Renal cortical epithelial cell (primary cell): ENCODE data around the gene PID1. TPM values are rescaled to one million over a fixed set of nuclear protein-coding genes. Genes with fewer than 3 reads are reported as not detected.
"Not testable (repeated sequence)": the region's sequence is repeated elsewhere in the genome, so short reads cannot be mapped to it uniquely, and the experiment has no call there.

Source experiments
- DNase-seq: peaks from one replicate; pipeline ENCODE4 v3.0.0-alpha.2; 2011; ENCODE audit warnings: low read depth
- total RNA-seq: library from RNA; depleted of rRNA; stranded (reverse); fragments of >200 nt; gene quantifications from 2 replicates; pipeline ENCODE4 v1.2.3, GENCODE V29; 2014

PID1 gene
- total RNA-seq, 1 donor from 2014 or later, result 1.5 TPM

DNA sequence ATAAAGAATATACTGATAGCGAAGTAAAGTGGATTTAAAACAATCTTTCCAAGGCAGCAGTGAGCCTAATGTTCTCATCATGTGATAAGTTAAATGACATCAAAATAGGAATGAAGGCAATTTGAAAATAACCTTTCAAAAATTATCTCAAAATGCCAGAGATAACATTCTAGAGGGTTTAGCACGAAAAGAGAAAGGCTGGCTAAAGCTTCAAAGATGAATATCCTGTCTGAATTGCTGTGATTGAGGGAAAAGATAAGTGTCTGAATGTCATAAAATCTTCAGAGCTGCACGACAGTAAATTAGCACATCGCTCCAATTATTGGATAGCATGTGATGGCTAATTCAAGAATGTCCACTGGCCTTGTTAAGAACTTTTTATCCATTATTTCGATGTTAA is 159.3 kb downstream of the PID1 start:
- no peak for DNase-seq

DNA sequence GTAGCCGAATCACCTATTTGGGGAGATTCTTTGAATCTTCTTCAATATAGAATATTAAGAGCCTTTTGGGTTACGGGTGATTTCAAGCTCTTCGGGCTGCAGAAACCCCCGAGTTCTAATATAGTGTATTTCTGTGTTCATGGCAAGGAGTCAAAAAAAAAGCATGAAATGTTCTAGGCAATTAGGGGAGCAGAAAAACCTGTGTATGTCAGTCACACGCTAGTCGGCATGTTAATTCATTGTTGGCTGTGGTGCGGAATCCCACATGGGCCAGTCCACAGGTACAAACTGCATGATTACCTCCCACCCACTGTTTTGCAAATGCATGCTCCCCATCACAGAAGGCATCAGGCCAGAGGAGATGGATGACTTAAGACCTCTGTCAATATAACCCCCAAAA is 161.9 kb downstream of the PID1 start:
- DNase-seq, result no peak

DNA sequence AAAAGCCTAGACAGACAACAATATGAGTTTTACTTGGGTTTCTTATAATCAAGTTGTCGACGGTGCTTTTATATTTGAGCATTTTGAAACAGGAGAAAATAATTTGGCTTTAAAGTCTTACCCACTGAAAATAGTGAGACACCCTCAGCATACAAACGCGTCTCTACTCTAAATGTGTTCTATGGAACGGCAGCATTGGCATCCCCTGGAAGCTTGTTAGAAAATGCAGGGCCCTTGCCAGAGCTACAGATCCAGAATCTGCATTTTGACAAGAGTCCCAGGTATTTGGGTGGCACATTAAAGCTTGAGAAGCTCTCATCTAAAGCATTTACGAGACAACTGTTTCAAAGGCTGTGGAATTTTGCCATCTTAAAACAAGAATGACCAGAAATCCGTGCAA is 163.5 kb downstream of the PID1 start:
- DNase-seq, result no peak

DNA sequence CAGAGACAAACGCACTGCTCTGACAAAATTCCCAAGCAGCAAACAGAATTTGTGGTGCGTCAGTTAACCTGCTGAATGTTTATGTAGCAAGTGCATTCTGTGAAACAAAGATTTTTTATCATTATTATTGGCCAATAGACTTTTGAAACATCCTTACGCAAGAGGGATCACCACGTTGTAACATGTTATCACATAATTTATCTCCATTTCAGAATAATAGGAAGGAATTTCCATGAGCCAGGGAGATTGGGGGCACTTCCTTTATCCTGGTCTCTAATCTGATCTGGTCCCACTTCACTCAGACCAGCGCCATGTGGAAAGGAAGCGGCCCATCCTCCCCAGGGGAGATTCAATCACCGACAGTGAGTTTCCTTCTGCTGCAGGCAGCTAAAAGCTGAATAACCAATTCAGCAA is 166.1 kb downstream of the PID1 start:
- DNase-seq, result no peak

DNA sequence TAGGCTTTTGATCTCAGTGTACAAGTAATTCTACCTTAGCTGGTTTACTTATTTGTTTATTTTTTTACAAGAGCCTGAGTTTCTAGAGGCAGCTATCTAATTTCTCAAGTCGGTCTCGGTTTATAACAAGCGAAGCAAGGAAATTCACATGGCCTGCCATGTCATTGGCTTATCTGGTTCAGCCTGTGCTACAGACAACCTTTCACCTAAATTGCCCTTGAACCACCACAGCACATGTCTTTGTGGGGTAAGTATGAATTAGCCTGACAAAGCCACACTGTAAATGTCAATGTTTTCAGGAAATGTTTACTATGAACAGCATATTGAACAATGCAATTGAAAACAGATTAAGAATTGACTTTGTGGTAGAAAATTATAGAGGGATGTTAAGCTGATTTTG is 167.1 kb downstream of the PID1 start:
- DNase-seq, result no peak

DNA sequence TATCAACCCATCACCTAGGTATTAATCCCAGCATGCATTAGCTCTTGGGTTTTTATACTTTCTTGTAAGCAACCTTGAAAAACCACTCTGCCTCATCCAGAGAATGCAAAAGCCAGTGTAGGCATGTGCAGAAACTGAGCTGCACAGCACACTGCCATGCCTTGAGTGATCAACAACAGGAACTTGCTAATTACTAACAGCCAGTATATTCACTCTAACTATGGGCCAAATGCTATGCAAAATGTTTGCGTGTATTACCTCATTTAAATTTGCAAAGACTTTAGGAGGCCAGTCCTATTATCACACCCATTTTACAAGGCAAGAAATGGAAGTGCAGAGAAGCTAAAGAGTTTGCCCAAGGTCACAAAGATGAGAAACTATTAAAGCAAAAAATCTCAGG is 169.8 kb downstream of the PID1 start:
- no peak for DNase-seq

DNA sequence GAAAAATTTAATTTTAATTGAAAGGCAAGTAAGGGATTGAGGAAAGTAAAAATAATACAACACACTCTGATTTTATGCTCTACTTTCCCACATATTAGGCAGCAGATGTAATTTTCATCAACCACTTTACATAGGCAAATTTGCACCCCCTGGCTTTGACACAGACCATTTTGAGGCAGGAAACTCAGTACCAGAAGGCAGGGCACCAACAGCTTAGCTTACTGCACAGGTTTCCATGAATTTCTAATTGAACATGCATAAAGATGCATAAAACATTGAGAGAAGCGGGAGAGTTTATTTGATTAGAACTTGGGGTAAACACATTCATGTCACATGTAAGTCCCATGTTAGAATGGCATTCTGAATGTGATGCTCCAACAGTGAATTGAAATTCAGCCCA is 171.9 kb downstream of the PID1 start:
- DNase-seq, result no peak

DNA sequence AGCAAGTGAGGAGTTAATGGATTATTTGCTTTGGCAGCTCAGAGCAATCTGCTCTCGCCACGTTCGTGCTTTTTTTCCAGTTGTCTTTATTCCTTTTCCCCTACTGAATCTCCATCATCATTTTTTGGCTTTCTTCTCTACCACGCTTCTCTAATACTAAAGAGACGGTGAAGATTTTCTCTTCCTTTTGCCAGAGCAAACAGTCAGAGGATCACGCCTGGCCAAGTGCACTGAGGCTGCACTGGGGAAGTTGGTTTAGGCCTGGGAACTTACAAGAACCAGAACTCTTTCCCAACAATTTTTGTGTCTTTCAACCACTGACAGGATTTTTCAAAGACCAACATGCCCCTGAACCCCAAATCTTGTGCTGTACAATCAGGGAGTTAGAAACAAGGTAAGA is 172.3 kb downstream of the PID1 start:
- DNase-seq, result no peak

DNA sequence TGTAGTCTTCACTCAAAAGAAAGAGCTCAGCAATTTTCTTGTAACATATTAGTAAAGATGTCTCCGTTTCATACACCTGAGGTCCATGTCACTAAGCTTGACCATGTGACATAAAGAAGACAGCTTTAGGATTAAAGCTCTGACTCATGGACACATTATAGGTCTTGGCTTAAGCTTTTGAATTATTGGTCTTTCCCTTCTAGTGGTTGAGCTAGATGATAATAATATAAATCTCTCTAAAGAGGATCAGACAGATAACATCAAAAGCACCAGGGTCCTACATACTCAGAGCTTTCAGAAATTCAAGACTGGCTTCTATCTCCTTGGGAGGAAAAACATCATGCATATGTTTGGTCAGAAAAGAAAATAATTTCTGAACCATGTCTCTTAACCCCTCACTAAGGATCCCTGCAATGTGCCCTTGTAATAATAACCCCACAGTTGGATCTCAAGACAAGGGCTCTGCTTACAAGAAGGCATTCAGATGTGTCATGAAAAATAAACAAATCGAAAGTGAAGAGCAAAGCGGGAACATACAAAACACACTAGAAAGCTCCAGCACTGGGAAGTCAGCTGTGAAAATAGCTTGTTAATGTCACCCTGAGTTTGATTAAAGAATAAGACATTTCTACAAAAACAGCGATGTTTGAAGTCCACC is 174.5 kb downstream of the PID1 start:
- DNase-seq, result no peak

DNA sequence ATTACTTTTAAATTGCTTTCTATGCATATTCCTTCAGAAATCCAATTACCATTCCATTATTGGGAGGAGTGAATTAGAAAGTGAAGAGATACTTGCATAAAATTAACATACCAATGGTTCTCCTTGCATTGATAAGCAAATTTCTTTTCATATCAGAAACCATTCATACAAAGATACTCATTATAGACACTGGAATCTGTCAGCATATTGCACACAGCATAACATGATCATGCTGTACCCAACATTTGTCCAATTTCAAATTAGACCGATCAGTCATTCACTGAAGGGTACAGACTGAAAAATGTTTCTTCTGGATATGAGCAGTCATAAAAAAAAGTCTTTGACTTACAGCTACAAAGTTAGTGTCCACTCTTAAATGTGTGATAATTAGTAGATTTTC is 175.6 kb downstream of the PID1 start:
- no peak for DNase-seq

DNA sequence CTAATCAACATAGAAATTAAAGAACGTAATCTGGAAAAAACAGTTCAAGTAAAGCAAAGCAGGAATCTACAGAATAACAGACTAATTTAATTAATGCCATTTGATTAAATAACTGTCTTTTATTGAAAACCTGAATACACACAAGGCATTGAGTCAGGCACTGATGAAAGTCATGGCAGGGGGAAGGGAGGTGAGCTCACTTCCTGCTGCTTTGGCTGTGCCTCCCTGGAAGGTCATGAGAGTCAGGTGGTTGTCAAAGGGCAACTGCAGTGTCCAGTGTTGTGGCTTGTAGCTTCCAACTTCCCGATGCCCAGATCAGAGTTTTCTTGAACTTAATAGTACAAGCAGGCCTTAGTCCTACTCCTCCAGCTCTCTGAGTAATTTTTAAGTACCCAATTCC is 180.9 kb downstream of the PID1 start:
- DNase-seq, result no peak

DNA sequence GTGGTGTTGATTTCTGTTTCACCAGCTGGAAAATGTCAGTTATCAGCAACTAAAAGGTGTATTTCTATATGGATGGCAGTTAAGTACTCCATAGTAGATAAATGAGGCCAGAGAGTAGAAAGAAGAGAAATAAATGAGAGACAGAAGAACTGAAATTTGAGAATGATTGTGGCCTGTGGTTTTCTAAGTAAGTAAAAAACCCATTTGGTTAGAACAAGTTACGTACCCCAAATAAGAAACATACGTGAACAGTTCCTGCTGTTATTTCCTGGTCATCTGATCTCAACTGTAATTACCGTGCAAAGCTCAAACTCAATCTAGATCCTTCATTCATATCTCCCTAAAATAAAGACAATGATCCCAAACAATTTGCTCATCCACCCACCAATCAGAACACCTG is 181.3 kb downstream of the PID1 start:
- no peak for DNase-seq

DNA sequence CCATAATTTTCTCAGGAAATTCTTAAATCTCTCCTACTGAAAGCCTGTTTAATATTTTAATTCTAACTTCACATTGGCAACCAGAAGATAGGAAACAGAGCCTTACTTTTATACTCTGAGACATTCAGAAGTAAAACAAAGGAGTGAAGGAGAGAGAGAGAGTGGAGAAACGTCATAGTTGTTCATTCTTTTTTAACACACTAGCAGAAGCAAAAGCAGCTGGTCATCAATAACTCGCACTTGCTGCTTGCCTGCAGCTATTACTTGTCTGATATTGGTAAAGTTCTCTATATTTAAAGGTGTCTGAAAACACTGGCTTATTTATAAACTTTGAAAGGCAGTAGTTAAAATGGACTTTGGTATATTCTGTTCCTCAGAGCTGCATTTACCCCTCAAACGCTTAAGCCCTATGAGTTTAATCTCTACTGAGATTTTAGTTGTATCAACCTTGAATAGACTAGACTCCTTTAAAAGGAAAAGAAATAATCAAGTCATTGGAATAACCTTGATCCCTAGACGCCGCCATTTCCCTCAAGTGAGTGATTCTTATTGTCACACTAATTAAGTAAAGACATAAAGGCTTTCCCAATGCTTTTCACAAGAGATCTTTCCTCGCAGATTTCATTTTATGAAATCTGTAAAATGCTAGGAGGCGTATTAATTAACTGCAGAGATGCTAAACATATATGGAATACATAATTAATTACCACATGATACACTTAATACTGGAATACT is 182.0 kb downstream of the PID1 start:
- no peak for DNase-seq

DNA sequence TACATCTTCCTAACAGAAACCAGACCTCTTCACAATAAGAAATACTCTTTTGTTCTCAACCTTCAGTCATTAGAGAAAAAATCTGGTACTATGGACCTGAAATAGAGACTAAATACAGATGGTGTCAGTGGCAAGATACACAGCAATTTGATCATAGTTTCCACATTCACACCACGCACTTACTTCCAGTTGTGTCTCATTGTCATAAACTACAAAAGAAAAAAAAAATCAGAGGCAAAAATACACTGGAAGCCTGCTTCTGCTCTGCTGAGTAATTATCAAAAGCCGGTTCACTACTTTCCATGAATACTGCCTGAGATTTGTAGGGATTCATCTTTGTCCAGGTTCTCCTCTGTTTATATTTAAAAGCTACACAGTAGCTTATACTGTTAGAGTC is 182.6 kb downstream of the PID1 start:
- DNase-seq, result no peak

DNA sequence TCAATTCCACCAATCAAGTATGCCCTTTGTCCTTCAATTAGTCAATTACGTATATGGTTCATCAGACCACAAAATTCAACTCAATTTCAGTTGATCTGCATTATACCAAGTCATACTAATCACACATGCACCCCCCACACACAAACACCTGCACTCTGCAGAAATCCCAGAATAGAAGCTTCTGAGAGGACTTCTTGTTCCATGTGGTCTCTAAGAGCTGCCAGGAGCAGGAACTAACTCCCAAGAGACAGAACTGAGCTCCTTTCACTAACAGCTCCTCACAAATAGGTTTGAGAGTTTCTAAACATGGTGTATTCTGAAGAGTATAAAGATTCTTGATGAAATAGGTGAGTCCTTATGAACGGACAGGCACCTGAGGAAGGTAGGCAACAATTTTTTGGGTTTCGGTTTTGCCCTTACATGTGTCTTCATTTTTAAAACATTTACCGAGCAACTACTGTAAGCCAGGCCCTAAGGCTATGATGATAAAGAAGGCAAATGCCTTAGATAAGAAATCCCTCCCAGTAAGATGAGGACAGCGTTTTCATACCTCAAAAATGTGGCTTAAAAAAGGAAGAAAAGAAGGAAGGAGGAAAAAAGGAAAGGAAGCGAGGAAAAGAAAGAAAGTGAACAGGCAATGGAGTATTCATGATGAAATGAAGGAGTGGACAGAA is 183.1 kb downstream of the PID1 start:
- no peak for DNase-seq

DNA sequence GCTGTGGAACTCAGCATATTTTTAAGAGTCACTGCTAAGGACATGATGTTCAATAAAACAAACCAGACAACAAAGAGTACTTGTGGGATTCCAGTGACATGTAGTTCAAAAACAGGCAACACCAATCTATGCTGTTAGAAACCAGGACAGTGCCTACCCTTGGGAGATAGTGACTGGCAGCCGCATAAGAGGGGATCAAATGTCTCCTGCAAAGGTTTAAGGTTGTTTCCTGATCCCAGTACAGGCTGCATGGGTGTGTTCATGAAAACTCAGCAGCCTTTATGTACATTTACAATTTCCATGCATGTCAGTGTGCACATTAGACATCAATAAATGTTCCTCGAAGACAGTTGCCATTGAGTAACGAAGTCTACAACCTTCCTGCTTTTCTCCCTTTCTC is 183.8 kb downstream of the PID1 start:
- DNase-seq, result no peak

DNA sequence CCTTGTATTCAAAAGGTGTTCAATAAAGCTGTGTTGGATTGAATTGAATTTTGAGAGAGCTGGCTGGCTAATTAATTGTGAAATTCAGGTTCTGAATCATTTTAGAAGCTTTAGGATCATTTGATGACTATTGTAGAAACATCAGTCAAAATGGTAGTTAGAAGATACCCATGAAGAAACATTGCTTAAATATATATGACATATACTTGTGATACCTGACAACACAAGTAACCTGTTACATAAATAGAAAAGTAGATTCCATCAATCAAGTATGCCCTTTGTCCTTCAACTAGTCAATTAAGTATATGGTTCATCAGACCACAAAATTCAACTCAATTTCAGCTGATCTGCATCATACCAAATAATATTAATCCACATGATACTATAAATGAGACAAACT is 185.6 kb downstream of the PID1 start:
- no peak for DNase-seq

DNA sequence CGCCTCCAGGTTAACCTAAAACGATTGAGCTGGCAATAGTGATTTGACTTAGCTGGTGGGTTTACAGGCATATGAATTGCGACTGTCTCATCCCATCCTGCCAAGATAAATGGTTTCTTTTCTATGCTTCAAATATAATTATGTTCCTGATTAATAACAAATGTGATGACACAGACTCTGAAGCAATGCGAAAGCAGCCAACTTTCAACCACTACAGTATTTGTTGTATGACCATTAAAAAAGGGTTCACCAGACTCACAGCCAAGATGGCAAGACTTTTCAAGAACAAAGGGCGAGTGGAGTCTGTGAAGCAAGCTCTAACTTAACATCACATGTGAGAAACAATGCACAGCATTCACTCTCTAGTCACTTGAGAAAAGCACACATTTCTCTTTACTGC is 186.6 kb downstream of the PID1 start:
- no peak for DNase-seq

DNA sequence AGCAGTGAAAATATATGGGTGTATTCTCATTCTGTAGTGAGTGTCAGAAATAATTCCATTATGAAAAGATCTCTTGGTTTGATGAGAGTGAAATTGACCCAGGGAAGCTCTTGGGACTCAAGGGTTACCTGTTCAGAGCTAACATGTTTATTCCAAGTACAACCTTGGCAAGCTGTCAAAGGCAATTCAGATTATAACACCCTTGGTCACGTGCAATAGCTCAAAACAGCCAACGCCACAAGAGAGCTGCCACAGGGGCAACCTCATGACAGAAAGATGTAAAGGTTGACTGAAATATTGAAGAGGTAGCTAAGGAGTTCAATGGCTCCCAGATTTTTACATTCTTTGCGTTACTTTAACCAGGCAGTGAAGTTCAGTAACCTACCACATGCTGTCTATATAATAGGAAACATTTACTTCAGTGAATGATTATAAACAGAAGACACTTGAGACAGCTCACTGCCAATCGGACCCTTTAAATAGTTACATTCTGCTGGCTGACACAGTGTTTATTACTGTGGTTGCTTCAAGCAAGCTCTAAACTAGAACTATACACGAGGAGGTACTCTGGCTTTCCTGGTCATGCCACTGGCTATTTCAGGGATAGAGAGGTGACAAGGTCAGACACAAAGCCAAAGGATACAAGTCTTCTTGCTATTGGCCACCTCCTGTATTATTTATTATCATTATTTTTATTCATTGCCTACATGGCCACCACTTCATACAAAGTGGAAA is 187.3 kb downstream of the PID1 start:
- DNase-seq, result no peak

DNA sequence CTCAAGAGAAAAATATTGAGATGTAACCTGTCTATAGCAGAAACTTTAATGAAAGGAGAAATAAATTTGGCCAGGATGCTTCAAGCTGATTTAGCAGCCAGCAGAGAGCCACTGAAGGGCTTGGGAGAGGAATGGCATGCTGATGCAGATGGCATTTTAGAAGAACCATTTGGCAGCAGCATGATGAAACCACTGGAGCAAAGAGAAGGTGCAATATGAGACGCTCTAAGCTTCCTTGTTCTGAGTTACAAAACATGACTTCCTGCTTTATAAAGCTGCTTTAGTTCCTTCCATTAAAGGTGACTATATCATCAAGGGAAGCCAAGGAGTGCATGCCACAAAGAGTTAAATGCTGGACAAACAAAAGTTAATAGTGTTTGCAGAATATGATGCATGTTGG is 189.7 kb downstream of the PID1 start:
- DNase-seq, result no peak

DNA sequence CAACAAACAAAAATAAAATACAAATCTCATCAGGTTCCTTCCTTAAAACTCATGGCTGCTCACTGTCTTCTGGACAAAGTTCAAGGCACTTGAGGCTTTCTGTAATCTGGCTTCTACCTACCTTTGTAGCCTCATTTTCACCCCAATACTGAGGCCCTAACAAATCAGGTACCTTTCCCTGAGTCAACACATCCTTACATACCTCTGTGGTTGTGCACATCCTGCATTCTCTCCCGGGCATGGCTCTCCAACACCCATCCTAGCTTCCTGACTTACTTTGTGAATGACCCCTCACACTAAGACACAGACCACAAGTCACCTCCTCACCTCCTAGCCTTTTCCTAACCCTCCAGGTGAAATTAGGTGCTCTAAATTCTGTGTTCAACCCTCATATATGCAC is 190.9 kb downstream of the PID1 start:
- DNase-seq, result no peak

DNA sequence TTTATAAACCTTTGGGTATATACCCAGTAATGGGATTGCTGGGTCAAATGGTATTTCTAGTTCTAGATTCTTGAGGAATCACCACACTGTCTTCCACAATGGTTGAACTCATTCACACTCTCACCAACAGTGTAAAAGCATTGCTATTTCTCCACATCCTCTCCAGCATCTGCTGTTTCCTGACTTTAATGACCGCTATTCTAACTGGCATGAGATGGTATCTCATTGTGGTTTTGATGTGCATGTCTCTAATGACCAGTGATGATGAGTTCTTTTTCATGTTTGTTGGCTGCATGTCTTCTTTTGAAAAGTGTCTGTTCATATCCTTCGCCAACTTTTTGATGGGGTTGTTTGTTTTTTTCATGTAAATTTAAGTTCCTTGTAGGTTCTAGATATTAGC is 194.2 kb downstream of the PID1 start:
- not testable (repeated sequence) for DNase-seq

DNA sequence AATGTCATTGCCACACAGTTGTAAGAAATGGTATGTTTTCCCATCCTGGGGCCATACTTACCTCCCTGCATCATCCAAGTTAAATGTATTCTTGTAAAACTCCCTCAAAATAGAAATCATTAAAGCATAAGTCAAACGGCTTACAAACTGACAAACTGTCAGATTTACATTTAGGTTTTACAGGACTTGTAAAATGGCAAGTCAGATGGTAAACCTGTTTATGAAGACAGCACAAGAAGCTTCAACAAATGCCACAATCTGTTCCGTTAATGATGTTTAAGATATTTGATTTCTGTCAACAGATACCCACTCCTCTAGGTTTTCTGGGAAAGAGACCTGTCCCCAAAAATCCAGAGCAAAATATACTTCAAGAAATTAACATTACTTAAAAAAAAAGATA is 197.2 kb downstream of the PID1 start:
- DNase-seq, result no peak
